ENCODE data around the gene HOXB13.

The HOXB13 gene

GRCh38 chr17:48728232-48729231 lies at the start of gene HOXB13:
Gene HOXB13 (minus strand): TSS chr17:48728750. CDS start chr17:48728593, 157 bp downstream.
- DNase-seq, result no peak

- DNase-seq, result no peak
Measured at GRCh38 chr17:48776602-48777001, 48.1 kb upstream of the HOXB13 start.

- no peak for DNase-seq
Measured at GRCh38 chr17:48773245-48773644, 44.7 kb upstream of the HOXB13 start.

GRCh38 chr17:48770954-48771353 lies 42.4 kb upstream of the HOXB13 start:
- DNase-seq, result no peak

- DNase-seq, result no peak
Measured at GRCh38 chr17:48769009-48769675, 40.6 kb upstream of the HOXB13 start.

- DNase-seq, result no peak
Measured at GRCh38 chr17:48767263-48767774, 38.8 kb upstream of the HOXB13 start.

- no peak for DNase-seq
Measured at GRCh38 chr17:48761114-48761513, 32.6 kb upstream of the HOXB13 start.

- no peak for DNase-seq
Measured at GRCh38 chr17:48760411-48760810, 31.9 kb upstream of the HOXB13 start.

GRCh38 chr17:48759288-48759687 lies 30.7 kb upstream of the HOXB13 start:
- DNase-seq, result no peak

- no peak for DNase-seq
Measured at GRCh38 chr17:48757524-48757961, 29.0 kb upstream of the HOXB13 start.

GRCh38 chr17:48756830-48757251 lies 28.3 kb upstream of the HOXB13 start:
- no peak for DNase-seq

- DNase-seq, result no peak
Measured at GRCh38 chr17:48755356-48755755, 26.8 kb upstream of the HOXB13 start.

- no peak for DNase-seq
Measured at GRCh38 chr17:48754500-48755261, 26.1 kb upstream of the HOXB13 start.

GRCh38 chr17:48753794-48754499 lies 25.4 kb upstream of the HOXB13 start:
- DNase-seq, result peak; percentile 59

- no peak for DNase-seq
Measured at GRCh38 chr17:48752399-48753288, 24.1 kb upstream of the HOXB13 start.

GRCh38 chr17:48751733-48752398 lies 23.3 kb upstream of the HOXB13 start:
- no peak for DNase-seq

GRCh38 chr17:48751172-48751571 lies 22.6 kb upstream of the HOXB13 start:
- no peak for DNase-seq

GRCh38 chr17:48749621-48750553 lies 21.3 kb upstream of the HOXB13 start:
- no peak for DNase-seq
